HepG2 (cell line): ENCODE measurements around the gene MYH9. TPM values are rescaled to one million over a fixed set of nuclear protein-coding genes. Genes with fewer than 3 reads are reported as not detected.
A peak's percentile ranks its signal among the peaks of the same experiment; 100 is the strongest.

Experiments used
- KDM2A ChIP-seq: sonication (generic); formaldehyde crosslinking; IDR thresholded peaks from 2 replicates; pipeline ENCODE4 v1.4.0; 2020; ENCODE audit warnings: low read depth, missing genetic modification reagents, borderline replicate concordance
- MXD3 ChIP-seq: IDR thresholded peaks from 2 replicates; pipeline ENCODE4 v1.6.1; 2016; ENCODE audit warnings: mild to moderate bottlenecking, missing biosample characterization, missing genetic modification reagents
- NBN ChIP-seq: fragments of 450-650 bp; conservative IDR thresholded peaks from 2 replicates; pipeline ENCODE4 v1.6.1; 2017
- SP5 ChIP-seq: IDR thresholded peaks from 2 replicates; pipeline ENCODE4 v1.6.1; 2016; ENCODE audit warnings: low read depth, borderline replicate concordance
- ZNF776 ChIP-seq: sonication (generic); formaldehyde crosslinking; IDR thresholded peaks from 2 replicates; pipeline ENCODE4 v1.4.0; 2020; ENCODE audit warnings: mild to moderate bottlenecking, missing genetic modification reagents
- polyA plus RNA-seq, 8 experiments: library from polyadenylated mRNA; depleted of rRNA in 3 of 8; stranded (reverse) in 7 of 8; unstranded in 1 of 8; fragments of >200 nt; fragmentation: Illumina TruSeq in 4 of 8; extraction: Trizol in 4 of 8; gene quantifications; 2 replicates each; pipeline versions ENCODE4 v1.2.1 to v1.2.3, GENCODE V29; 2011 to 2016; ENCODE audit warnings: low read depth in 4 of 8, missing spikeins in 1 of 8, mixed read lengths in 1 of 8; ENCODE audit not compliant: insufficient read depth in 1 of 8
- total RNA-seq, 5 experiments: library from RNA; depleted of rRNA; stranded (reverse); fragments of >200 nt; fragmentation: Illumina TruSeq; extraction: Trizol; gene quantifications; 2 replicates each; pipeline ENCODE4 v1.2.3, GENCODE V29; 2016; ENCODE audit warnings: low read depth in 1 of 5
- TF ChIP-seq, protein P1 (sequence below): sonication (generic); formaldehyde crosslinking; IDR thresholded peaks from 2 replicates; pipeline ENCODE4 v1.5.0; 2020; ENCODE audit warnings: mild to moderate bottlenecking, missing genetic modification reagents
- TF ChIP-seq, protein P2 (sequence below): sonication (generic); formaldehyde crosslinking; IDR thresholded peaks from 2 replicates; pipeline ENCODE4 v1.5.1; 2020; ENCODE audit warnings: mild to moderate bottlenecking, missing genetic modification reagents, borderline replicate concordance
- TF ChIP-seq, protein P3 (sequence below): sonication (generic); formaldehyde crosslinking; IDR thresholded peaks from 2 replicates; pipeline ENCODE4 v1.4.0; 2020; ENCODE audit warnings: mild to moderate bottlenecking, missing genetic modification reagents
- TF ChIP-seq, protein P4 (sequence below): sonication (generic); formaldehyde crosslinking; IDR thresholded peaks from 2 replicates; pipeline ENCODE4 v1.5.0; 2020; ENCODE audit warnings: mild to moderate bottlenecking, missing genetic modification reagents, borderline replicate concordance
- TF ChIP-seq, protein P5 (sequence below): sonication (generic); formaldehyde crosslinking; IDR thresholded peaks from 2 replicates; pipeline ENCODE4 v1.8.0; 2022; ENCODE audit warnings: missing genetic modification reagents, mild to moderate bottlenecking, moderate library complexity, borderline replicate concordance

The MYH9 gene
- total and polyA plus RNA-seq, 2 of the 13 experiments (the other 11 are each of a cell fraction or from before 2014, with no cell fraction given): 50.7 to 98.5 TPM

GRCh38 chr22:36387709-36387958 is 133 bp downstream of the MYH9 start (continued):
- TF ChIP-seq, protein P1, sequence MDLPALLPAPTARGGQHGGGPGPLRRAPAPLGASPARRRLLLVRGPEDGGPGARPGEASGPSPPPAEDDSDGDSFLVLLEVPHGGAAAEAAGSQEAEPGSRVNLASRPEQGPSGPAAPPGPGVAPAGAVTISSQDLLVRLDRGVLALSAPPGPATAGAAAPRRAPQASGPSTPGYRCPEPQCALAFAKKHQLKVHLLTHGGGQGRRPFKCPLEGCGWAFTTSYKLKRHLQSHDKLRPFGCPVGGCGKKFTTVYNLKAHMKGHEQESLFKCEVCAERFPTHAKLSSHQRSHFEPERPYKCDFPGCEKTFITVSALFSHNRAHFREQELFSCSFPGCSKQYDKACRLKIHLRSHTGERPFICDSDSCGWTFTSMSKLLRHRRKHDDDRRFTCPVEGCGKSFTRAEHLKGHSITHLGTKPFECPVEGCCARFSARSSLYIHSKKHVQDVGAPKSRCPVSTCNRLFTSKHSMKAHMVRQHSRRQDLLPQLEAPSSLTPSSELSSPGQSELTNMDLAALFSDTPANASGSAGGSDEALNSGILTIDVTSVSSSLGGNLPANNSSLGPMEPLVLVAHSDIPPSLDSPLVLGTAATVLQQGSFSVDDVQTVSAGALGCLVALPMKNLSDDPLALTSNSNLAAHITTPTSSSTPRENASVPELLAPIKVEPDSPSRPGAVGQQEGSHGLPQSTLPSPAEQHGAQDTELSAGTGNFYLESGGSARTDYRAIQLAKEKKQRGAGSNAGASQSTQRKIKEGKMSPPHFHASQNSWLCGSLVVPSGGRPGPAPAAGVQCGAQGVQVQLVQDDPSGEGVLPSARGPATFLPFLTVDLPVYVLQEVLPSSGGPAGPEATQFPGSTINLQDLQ (CRISPR knock-in tag): no peak
- TF ChIP-seq ZNF776 (CRISPR knock-in tag) (peak; percentile 53; the same call in 1 of the 2 replicates), NBN (no peak), MXD3 (no peak), KDM2A (no peak), SP5 (no peak)
- TF ChIP-seq, protein P2, sequence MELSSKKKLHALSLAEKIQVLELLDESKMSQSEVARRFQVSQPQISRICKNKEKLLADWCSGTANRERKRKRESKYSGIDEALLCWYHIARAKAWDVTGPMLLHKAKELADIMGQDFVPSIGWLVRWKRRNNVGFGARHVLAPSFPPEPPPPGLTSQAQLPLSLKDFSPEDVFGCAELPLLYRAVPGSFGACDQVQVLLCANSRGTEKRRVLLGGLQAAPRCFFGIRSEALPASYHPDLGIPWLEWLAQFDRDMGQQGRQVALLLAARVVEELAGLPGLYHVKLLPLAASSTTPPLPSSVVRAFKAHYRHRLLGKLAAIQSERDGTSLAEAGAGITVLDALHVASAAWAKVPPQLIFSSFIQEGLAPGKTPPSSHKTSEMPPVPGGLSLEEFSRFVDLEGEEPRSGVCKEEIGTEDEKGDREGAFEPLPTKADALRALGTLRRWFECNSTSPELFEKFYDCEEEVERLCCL (CRISPR knock-in tag): no peak
- TF ChIP-seq, protein P3, sequence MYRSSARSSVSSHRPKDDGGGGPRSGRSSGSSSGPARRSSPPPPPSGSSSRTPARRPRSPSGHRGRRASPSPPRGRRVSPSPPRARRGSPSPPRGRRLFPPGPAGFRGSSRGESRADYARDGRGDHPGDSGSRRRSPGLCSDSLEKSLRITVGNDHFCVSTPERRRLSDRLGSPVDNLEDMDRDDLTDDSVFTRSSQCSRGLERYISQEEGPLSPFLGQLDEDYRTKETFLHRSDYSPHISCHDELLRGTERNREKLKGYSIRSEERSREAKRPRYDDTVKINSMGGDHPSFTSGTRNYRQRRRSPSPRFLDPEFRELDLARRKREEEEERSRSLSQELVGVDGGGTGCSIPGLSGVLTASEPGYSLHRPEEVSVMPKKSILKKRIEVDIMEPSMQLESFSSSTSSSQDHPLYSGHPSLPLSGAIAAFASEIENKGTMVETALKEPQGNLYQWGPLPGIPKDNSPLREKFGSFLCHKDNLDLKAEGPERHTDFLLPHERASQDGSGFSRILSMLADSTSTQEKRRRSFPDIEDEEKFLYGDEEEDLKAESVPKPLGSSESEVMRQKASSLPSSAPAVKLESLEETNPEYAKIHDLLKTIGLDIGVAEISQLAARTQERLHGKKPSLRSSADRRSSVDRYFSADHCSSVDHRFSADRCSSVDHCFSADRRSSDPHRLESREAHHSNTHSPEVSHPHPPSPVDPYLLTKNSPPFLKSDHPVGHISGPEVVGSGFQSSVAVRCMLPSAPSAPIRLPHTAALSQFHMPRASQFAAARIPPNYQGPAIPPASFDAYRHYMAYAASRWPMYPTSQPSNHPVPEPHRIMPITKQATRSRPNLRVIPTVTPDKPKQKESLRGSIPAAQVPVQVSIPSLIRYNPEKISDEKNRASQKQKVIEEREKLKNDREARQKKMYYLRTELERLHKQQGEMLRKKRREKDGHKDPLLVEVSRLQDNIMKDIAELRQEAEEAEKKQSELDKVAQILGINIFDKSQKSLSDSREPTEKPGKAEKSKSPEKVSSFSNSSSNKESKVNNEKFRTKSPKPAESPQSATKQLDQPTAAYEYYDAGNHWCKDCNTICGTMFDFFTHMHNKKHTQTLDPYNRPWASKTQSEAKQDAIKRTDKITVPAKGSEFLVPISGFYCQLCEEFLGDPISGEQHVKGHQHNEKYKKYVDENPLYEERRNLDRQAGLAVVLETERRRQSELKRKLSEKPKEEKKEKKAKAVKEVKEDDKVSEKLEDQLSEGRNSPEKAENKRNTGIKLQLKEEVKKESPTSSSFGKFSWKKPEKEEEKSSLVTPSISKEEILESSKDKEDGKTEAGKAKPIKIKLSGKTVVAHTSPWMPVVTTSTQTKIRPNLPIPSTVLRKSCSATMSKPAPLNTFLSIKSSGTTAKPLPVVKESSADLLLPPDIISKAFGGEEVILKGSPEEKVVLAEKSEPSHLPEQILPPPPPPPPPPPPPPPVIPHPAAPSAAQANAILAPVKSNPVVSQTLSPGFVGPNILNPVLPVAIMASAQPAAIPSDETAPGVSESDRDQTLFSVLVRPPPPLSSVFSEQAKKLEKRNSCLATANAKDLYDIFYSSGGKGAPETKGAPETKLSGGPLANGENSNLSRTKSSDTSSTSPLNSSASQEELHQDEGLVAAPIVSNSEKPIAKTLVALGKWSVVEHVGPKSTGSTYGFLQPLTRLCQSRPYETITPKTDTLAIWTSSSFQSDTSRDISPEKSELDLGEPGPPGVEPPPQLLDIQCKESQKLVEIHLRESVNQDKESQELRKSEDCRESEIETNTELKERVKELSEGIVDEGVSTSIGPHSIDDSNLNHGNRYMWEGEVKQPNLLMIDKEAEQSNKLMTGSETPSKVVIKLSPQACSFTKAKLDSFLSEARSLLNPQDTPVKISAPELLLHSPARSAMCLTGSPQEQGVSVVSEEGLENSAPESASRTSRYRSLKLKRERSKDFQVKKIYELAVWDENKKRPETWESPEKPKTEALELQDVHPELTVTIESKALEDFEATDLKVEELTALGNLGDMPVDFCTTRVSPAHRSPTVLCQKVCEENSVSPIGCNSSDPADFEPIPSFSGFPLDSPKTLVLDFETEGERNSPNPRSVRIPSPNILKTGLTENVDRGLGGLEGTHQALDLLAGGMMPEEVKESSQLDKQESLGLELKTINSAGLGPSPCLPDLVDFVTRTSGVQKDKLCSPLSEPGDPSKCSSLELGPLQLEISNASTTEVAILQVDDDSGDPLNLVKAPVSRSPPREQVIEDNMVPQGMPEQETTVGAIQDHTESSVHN (CRISPR knock-in tag): peak; percentile 42; the same call in 1 of the 2 replicates
- TF ChIP-seq, protein P4, sequence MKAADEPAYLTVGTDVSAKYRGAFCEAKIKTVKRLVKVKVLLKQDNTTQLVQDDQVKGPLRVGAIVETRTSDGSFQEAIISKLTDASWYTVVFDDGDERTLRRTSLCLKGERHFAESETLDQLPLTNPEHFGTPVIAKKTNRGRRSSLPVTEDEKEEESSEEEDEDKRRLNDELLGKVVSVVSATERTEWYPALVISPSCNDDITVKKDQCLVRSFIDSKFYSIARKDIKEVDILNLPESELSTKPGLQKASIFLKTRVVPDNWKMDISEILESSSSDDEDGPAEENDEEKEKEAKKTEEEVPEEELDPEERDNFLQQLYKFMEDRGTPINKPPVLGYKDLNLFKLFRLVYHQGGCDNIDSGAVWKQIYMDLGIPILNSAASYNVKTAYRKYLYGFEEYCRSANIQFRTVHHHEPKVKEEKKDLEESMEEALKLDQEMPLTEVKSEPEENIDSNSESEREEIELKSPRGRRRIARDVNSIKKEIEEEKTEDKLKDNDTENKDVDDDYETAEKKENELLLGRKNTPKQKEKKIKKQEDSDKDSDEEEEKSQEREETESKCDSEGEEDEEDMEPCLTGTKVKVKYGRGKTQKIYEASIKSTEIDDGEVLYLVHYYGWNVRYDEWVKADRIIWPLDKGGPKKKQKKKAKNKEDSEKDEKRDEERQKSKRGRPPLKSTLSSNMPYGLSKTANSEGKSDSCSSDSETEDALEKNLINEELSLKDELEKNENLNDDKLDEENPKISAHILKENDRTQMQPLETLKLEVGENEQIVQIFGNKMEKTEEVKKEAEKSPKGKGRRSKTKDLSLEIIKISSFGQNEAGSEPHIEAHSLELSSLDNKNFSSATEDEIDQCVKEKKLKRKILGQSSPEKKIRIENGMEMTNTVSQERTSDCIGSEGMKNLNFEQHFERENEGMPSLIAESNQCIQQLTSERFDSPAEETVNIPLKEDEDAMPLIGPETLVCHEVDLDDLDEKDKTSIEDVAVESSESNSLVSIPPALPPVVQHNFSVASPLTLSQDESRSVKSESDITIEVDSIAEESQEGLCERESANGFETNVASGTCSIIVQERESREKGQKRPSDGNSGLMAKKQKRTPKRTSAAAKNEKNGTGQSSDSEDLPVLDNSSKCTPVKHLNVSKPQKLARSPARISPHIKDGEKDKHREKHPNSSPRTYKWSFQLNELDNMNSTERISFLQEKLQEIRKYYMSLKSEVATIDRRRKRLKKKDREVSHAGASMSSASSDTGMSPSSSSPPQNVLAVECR: peak; percentile 62
- TF ChIP-seq, protein P5, sequence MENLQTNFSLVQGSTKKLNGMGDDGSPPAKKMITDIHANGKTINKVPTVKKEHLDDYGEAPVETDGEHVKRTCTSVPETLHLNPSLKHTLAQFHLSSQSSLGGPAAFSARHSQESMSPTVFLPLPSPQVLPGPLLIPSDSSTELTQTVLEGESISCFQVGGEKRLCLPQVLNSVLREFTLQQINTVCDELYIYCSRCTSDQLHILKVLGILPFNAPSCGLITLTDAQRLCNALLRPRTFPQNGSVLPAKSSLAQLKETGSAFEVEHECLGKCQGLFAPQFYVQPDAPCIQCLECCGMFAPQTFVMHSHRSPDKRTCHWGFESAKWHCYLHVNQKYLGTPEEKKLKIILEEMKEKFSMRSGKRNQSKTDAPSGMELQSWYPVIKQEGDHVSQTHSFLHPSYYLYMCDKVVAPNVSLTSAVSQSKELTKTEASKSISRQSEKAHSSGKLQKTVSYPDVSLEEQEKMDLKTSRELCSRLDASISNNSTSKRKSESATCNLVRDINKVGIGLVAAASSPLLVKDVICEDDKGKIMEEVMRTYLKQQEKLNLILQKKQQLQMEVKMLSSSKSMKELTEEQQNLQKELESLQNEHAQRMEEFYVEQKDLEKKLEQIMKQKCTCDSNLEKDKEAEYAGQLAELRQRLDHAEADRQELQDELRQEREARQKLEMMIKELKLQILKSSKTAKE: no peak
